ENCODE measurements around the gene ITPK1. TPM values are rescaled to one million over a fixed set of nuclear protein-coding genes. Genes with fewer than 3 reads are reported as not detected.

ITPK1 gene
- total RNA-seq, 1 experiment from 2014 or later = 60.1 TPM

GRCh38 chr14:93023039-93023438, 92.7 kb downstream of the ITPK1 start:
- Histone ChIP-seq H3K4me1 (no peaks in the 10 kb centered on the region), H3K9me3 (no peaks in the 10 kb centered on the region), H3K36me3 (ENCODE audit: control insufficient read depth, insufficient read depth, low read length) (no peaks in the 10 kb centered on the region), H3K27me3 (replicated peaks; ENCODE audit: control insufficient read depth, insufficient read depth, low read length) (no peaks in the 10 kb centered on the region), H3K4me3 (ENCODE audit: low read depth, low read length) (no peak overlapping the region)
- H3K9me3 Mint-ChIP-seq (ENCODE audit: unreplicated experiment) = no peaks in the 10 kb centered on the region
- H3K4me1 Mint-ChIP-seq (ENCODE audit: low read depth, unreplicated experiment) = no peaks in the 10 kb centered on the region
- H3K36me3 Mint-ChIP-seq (ENCODE audit: insufficient read depth, unreplicated experiment) = peaks cover 5% of the 10 kb centered on the region
- POLR2A ChIA-PET = no interaction called here
- peak; percentile 36 to 56 for DNase-seq
- CTCF ChIA-PET = no interaction called here
- no peak for TF ChIP-seq CTCF (IDR thresholded peaks at IDR 0.05; ENCODE audit: insufficient read depth in 1 of 2, low read depth in 1 of 2, low read length in 1 of 2, severe bottlenecking in 1 of 2, unreplicated experiment in 1 of 2)
- H3K27ac Mint-ChIP-seq (ENCODE audit: unreplicated experiment) = peak overlapping the region; percentile 63
- H3K4me3 Mint-ChIP-seq (ENCODE audit: unreplicated experiment) = no peak overlapping the region
- intact Hi-C loops (cut with micrococcal nuclease; ENCODE audit: unreplicated experiment) = no loop called here
- no TSS peak for BruUV-seq (replicated peaks)
- no peaks in the 10 kb centered on the region for H3K27me3 Mint-ChIP-seq (ENCODE audit: insufficient read depth, unreplicated experiment)

- Histone ChIP-seq H3K4me1 (no peaks in the 10 kb centered on the region), H3K4me3 (ENCODE audit: low read depth, low read length) (no peak overlapping the region), H3K9me3 (no peaks in the 10 kb centered on the region), H3K36me3 (ENCODE audit: control insufficient read depth, insufficient read depth, low read length) (no peaks in the 10 kb centered on the region), H3K27me3 (replicated peaks; ENCODE audit: control insufficient read depth, insufficient read depth, low read length) (no peaks in the 10 kb centered on the region)
- no peak for DNase-seq
- H3K27ac Mint-ChIP-seq (ENCODE audit: unreplicated experiment) = peak overlapping the region; percentile 47
- no peaks in the 10 kb centered on the region for H3K4me1 Mint-ChIP-seq (ENCODE audit: low read depth, unreplicated experiment)
- H3K27me3 Mint-ChIP-seq (ENCODE audit: insufficient read depth, unreplicated experiment) = no peaks in the 10 kb centered on the region
- TF ChIP-seq CTCF (IDR thresholded peaks at IDR 0.05; ENCODE audit: insufficient read depth in 1 of 2, low read depth in 1 of 2, low read length in 1 of 2, severe bottlenecking in 1 of 2, unreplicated experiment in 1 of 2) = no peak
- CTCF ChIA-PET = no interaction called here
- no peak overlapping the region for H3K4me3 Mint-ChIP-seq (ENCODE audit: unreplicated experiment)
- no peaks in the 10 kb centered on the region for H3K9me3 Mint-ChIP-seq (ENCODE audit: unreplicated experiment)
- intact Hi-C loops (cut with micrococcal nuclease; ENCODE audit: unreplicated experiment) = no loop called here
- POLR2A ChIA-PET = no interaction called here
- peaks cover 5% of the 10 kb centered on the region for H3K36me3 Mint-ChIP-seq (ENCODE audit: insufficient read depth, unreplicated experiment)
- BruUV-seq (replicated peaks) = no TSS peak
Measured at GRCh38 chr14:93019970-93020369, 95.8 kb downstream of the ITPK1 start.

DNA sequence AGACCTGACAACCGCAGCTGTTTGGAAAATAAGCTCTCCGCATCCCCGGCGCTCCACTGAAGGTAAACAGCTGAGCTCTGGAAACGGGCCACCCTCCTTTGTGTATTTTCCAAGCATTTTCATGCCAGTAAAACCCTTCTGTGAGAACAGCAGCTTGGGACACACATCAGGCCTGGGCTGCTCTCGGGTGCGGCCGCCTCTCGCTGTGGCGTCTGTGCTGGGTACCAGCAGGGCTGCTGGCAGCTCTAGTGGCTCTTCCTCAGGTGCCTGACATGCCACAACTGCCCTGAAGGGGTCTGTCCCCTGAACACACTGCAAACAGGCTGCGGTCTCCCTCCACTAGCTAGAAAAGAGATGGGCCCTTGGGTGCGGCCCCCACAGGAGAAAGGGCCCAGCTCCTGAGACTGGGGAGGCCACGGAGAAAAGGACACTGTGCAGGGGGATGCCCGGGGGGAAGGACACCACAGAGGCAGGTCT, 96.3 kb downstream of the ITPK1 start:
- Mint-ChIP-seq H3K9me3 (ENCODE audit: unreplicated experiment) (no peaks in the 10 kb centered on the region), H3K36me3 (ENCODE audit: insufficient read depth, unreplicated experiment) (peaks cover 3% of the 10 kb centered on the region), H3K4me3 (ENCODE audit: unreplicated experiment) (no peak overlapping the region), H3K27me3 (ENCODE audit: insufficient read depth, unreplicated experiment) (no peaks in the 10 kb centered on the region), H3K4me1 (ENCODE audit: low read depth, unreplicated experiment) (no peaks in the 10 kb centered on the region), H3K27ac (ENCODE audit: unreplicated experiment) (no peak overlapping the region)
- TF ChIP-seq CTCF (IDR thresholded peaks at IDR 0.05; ENCODE audit: insufficient read depth in 1 of 2, low read depth in 1 of 2, low read length in 1 of 2, severe bottlenecking in 1 of 2, unreplicated experiment in 1 of 2) = no peak
- no peaks in the 10 kb centered on the region for H3K4me1 ChIP-seq
- ChIA-PET CTCF (no interaction called here), POLR2A (no interaction called here)
- no peaks in the 10 kb centered on the region for H3K36me3 ChIP-seq (ENCODE audit: control insufficient read depth, insufficient read depth, low read length)
- DNase-seq = no peak
- no peaks in the 10 kb centered on the region for H3K27me3 ChIP-seq (replicated peaks; ENCODE audit: control insufficient read depth, insufficient read depth, low read length)
- no peaks in the 10 kb centered on the region for H3K9me3 ChIP-seq
- no peak overlapping the region for H3K4me3 ChIP-seq (ENCODE audit: low read depth, low read length)
- intact Hi-C loops (cut with micrococcal nuclease; ENCODE audit: unreplicated experiment) = no loop called here
- no TSS peak for BruUV-seq (replicated peaks)
